Osteocyte (in vitro differentiated cells): ENCODE measurements around the gene RPTOR. TPM values are rescaled to one million over a fixed set of nuclear protein-coding genes. Genes with fewer than 3 reads are reported as not detected.

Experiments
- DNase-seq: peaks from one replicate; pipeline ENCODE4 v3.0.0; 2021; ENCODE audit warnings: mixed read lengths; ENCODE audit not compliant: unreplicated experiment; ENCODE audit errors: extremely low spot score
- H3K27ac Mint-ChIP-seq: one replicate; pipeline ENCODE4 v1.8.0; 2021; ENCODE audit warnings: mild to moderate bottlenecking, mixed read lengths; ENCODE audit not compliant: unreplicated experiment
- H3K27me3 Mint-ChIP-seq: one replicate; pipeline ENCODE4 v1.8.0; 2021; ENCODE audit warnings: mixed read lengths; ENCODE audit not compliant: unreplicated experiment
- H3K36me3 Mint-ChIP-seq: one replicate; pipeline ENCODE4 v1.8.0; 2021; ENCODE audit warnings: mixed read lengths; ENCODE audit not compliant: unreplicated experiment
- H3K4me1 Mint-ChIP-seq: one replicate; pipeline ENCODE4 v1.8.0; 2021; ENCODE audit warnings: mixed read lengths; ENCODE audit not compliant: unreplicated experiment
- H3K4me3 Mint-ChIP-seq: one replicate; pipeline ENCODE4 v1.8.0; 2021; ENCODE audit warnings: mild to moderate bottlenecking, moderate library complexity, mixed read lengths; ENCODE audit not compliant: unreplicated experiment
- H3K9me3 Mint-ChIP-seq: one replicate; pipeline ENCODE4 v1.8.0; 2021; ENCODE audit warnings: mixed read lengths; ENCODE audit not compliant: unreplicated experiment
- CTCF ChIP-seq: fragments of 200-600 bp; sonication (generic); IDR thresholded peaks from 2 replicates; pipeline ENCODE4 v1.5.0; 2021; ENCODE audit warnings: antibody characterized with exemption, mild to moderate bottlenecking, moderate library complexity
- total RNA-seq: library from RNA; stranded (reverse); gene quantifications from 2 replicates; pipeline ENCODE4 v1.2.1, GENCODE V29; 2021

The RPTOR gene
- total RNA-seq, 1 donor from 2014 or later, result 36.0 TPM

- H3K27ac Mint-ChIP-seq, result no peak overlapping the region
These were observed 332.5 kb downstream of the RPTOR start for GRCh38 chr17:80876950-80877728.

GRCh38 chr17:80877729-80878303, 333.2 kb downstream of the RPTOR start:
- DNase-seq, result no peak
- Mint-ChIP-seq H3K36me3 (peaks cover 14% of the 10 kb centered on the region), H3K27me3 (no peaks in the 10 kb centered on the region), H3K4me1 (peaks cover 11% of the 10 kb centered on the region), H3K9me3 (no peaks in the 10 kb centered on the region), H3K4me3 (no peak overlapping the region), H3K27ac (no peak overlapping the region)
- TF ChIP-seq CTCF, result no peak

More at GRCh38 chr17:80876950-80877728, 332.5 kb downstream of the RPTOR start:
- peaks cover 7% of the 10 kb centered on the region for H3K36me3 Mint-ChIP-seq
- H3K27me3 Mint-ChIP-seq, result no peaks in the 10 kb centered on the region
- no peak for TF ChIP-seq CTCF
- no peak overlapping the region for H3K4me3 Mint-ChIP-seq
- no peaks in the 10 kb centered on the region for H3K9me3 Mint-ChIP-seq
- peaks cover 11% of the 10 kb centered on the region for H3K4me1 Mint-ChIP-seq
- no peak for DNase-seq

- no peak for DNase-seq
- TF ChIP-seq CTCF, result no peak
- Mint-ChIP-seq H3K27ac (no peak overlapping the region), H3K9me3 (no peaks in the 10 kb centered on the region), H3K4me1 (no peaks in the 10 kb centered on the region), H3K27me3 (no peaks in the 10 kb centered on the region), H3K4me3 (no peak overlapping the region), H3K36me3 (peaks cover 16% of the 10 kb centered on the region)
These were observed 334.5 kb downstream of the RPTOR start for GRCh38 chr17:80878876-80879722.

GRCh38 chr17:80879723-80880647, 335.3 kb downstream of the RPTOR start:
- H3K4me3 Mint-ChIP-seq, result no peak overlapping the region
- H3K36me3 Mint-ChIP-seq, result peaks cover 16% of the 10 kb centered on the region
- DNase-seq, result no peak
- H3K4me1 Mint-ChIP-seq, result no peaks in the 10 kb centered on the region
- TF ChIP-seq CTCF, result no peak
- no peaks in the 10 kb centered on the region for H3K9me3 Mint-ChIP-seq
- H3K27me3 Mint-ChIP-seq, result no peaks in the 10 kb centered on the region
- H3K27ac Mint-ChIP-seq, result no peak overlapping the region
